GM12878 (cell line): ENCODE measurements around the gene KCNC1. TPM values are rescaled to one million over a fixed set of nuclear protein-coding genes. Genes with fewer than 3 reads are reported as not detected.

ENCODE experiments used
- ATAC-seq: fragments of 200-7000 bp; cut with Tn5 transposase; 3 replicates; pipeline ENCODE4 v1.9.1; 2020; ENCODE audit warnings: mild to moderate bottlenecking, moderate library complexity
- BruUV-seq: library from RNA; stranded (reverse); fragments of 400-500 nt; replicated peaks from 2 replicates; lab custom pipeline; 2021; lab: Mats Ljungman, UMichigan
- CTCF ChIA-PET: fragments of 300-600 bp; sonication (Branson Sonifier 250); formaldehyde crosslinking; extraction: SDS; loops from one replicate; lab custom pipeline; 2021; ENCODE audit warnings: inconsistent platforms; lab: Yijun Ruan, JAX
- POLR2A ChIA-PET: fragments of 350-600 bp; formaldehyde crosslinking; extraction: SDS; loops from one replicate; lab custom pipeline; 2021; ENCODE audit warnings: inconsistent platforms; lab: Charles Lee
- RAD21 ChIA-PET: fragments of 300-600 bp; sonication (Branson Sonifier 250); formaldehyde crosslinking; loops from one replicate; lab custom pipeline; 2023; ENCODE audit warnings: antibody characterized with exemption; ENCODE audit not compliant: unreplicated experiment; lab: Charles Lee
- SMC1A ChIA-PET: fragments of 300-600 bp; sonication (Branson Sonifier 250); formaldehyde crosslinking; loops from one replicate; lab custom pipeline; 2023; ENCODE audit not compliant: unreplicated experiment, uncharacterized antibody; lab: Charles Lee
- DNase-seq: peaks from one replicate; pipeline ENCODE4 v3.0.0-alpha.2; 2011; ENCODE audit warnings: low read depth, low spot score
- FAIRE-seq: peaks from 3 replicates; lab custom pipeline; 2011; peaks lifted over from hg19 to GRCh38; lab: Jason Lieb, UNC
- H2AFZ ChIP-seq: 2 replicates; pipeline ENCODE4 v1.6.0; 2011; ENCODE audit warnings: low read depth, low read length, control low read depth; ENCODE audit not compliant: control insufficient read depth
- H3K27ac ChIP-seq: 2 replicates; pipeline ENCODE4 v1.5.1; 2011; ENCODE audit warnings: control low read depth; ENCODE audit not compliant: control insufficient read depth, insufficient read depth
- H3K27me3 ChIP-seq, 2 experiments: replicated peaks in 1 of 2; 2 replicates each; pipeline versions ENCODE4 v1.6.0 to v1.6.1; 2011; ENCODE audit warnings: low read length in 1 of 2; ENCODE audit not compliant: control insufficient read depth in 2 of 2, insufficient read depth in 2 of 2
- H3K36me3 ChIP-seq, 2 experiments: 2 replicates each; pipeline ENCODE4 v1.5.1; 2011; ENCODE audit warnings: low read length in 1 of 2; ENCODE audit not compliant: control insufficient read depth in 2 of 2, insufficient read depth in 2 of 2
- H3K4me1 ChIP-seq: 2 replicates; pipeline ENCODE4 v1.6.1; 2011; ENCODE audit warnings: mild to moderate bottlenecking, low read length, moderate library complexity, mixed read lengths; ENCODE audit not compliant: control insufficient read depth, insufficient read depth
- H3K4me2 ChIP-seq: 2 replicates; pipeline ENCODE4 v1.6.0; 2011; ENCODE audit warnings: control low read depth; ENCODE audit not compliant: control insufficient read depth, insufficient read depth
- H3K4me3 ChIP-seq: fragments of 200-600 bp; sonication (generic); 2 replicates; pipeline ENCODE4 v1.5.1; 2016
- H3K79me2 ChIP-seq: 2 replicates; pipeline ENCODE4 v1.6.0; 2011; ENCODE audit warnings: low read length; ENCODE audit not compliant: control insufficient read depth, insufficient read depth
- H3K9ac ChIP-seq: 2 replicates; pipeline ENCODE4 v1.8.0; 2011; ENCODE audit warnings: low read length, control low read depth, mixed read lengths; ENCODE audit not compliant: control insufficient read depth, insufficient read depth
- H3K9me3 ChIP-seq: replicated peaks from 3 replicates; pipeline ENCODE4 v1.5.1; 2011; ENCODE audit warnings: mild to moderate bottlenecking, low read length; ENCODE audit not compliant: control insufficient read depth, insufficient read depth
- H4K20me1 ChIP-seq: 2 replicates; pipeline ENCODE4 v1.6.0; 2011; ENCODE audit not compliant: control insufficient read depth, insufficient read depth
- BCL3 ChIP-seq: IDR thresholded peaks from 2 replicates; pipeline ENCODE4 v1.6.1; 2011; ENCODE audit warnings: borderline replicate concordance, low read depth, mild to moderate bottlenecking, moderate library complexity, low read length; ENCODE audit not compliant: insufficient read depth, poor library complexity, severe bottlenecking
- E4F1 ChIP-seq: fragments of 450-650 bp; IDR thresholded peaks from 2 replicates; pipeline ENCODE4 v1.6.1; 2018; ENCODE audit warnings: borderline replicate concordance, mild to moderate bottlenecking; ENCODE audit not compliant: partially characterized antibody
- EED ChIP-seq: sonication (generic); IDR thresholded peaks from 2 replicates; pipeline ENCODE4 v1.6.1; 2016; ENCODE audit warnings: antibody characterized with exemption, low read depth
- EGR1 ChIP-seq, 2 experiments: IDR thresholded peaks; 1 replicate in 1 of 2; 2 replicates in 1 of 2; pipeline ENCODE4 v1.6.1; 2011 to 2012; ENCODE audit warnings: low read depth in 2 of 2, low read length in 2 of 2, borderline replicate concordance in 1 of 2, mild to moderate bottlenecking in 1 of 2, moderate library complexity in 1 of 2
- JUNB ChIP-seq: IDR thresholded peaks from 2 replicates; pipeline ENCODE4 v1.6.1; 2016; ENCODE audit warnings: antibody characterized with exemption, mild to moderate bottlenecking
- MEF2A ChIP-seq: IDR thresholded peaks from 2 replicates; pipeline ENCODE4 v1.6.1; 2011; ENCODE audit warnings: low read depth, mild to moderate bottlenecking, low read length, moderate library complexity; ENCODE audit not compliant: insufficient read depth
- MYC ChIP-seq: IDR thresholded peaks from 2 replicates; pipeline ENCODE4 v1.6.1; 2011; ENCODE audit warnings: mild to moderate bottlenecking, low read length, moderate library complexity, inconsistent platforms; ENCODE audit not compliant: insufficient read depth, insufficient replicate concordance, insufficient read length, severe bottlenecking
- ZZZ3 ChIP-seq: IDR thresholded peaks from 2 replicates; pipeline ENCODE4 v1.6.1; 2011; ENCODE audit warnings: low read depth; ENCODE audit not compliant: control insufficient read depth, insufficient read length
- WGBS: methylation state at CpG from one replicate; pipeline ENCODE4 v1.1.6; 2016; ENCODE audit warnings: low lambda C conversion rate; ENCODE audit not compliant: insufficient replicate concordance, insufficient coverage; ENCODE audit errors: missing lambda C conversion rate; 5-methylcytosine and 5-hydroxymethylcytosine counted together
- in situ Hi-C: fragments of 300-500 bp; cut with MboI; formaldehyde crosslinking; loops from 9 replicates; pipeline ENCODE4 v1.14.3; 2018; ENCODE audit warnings: mixed read lengths
- intact Hi-C: fragments of 100-400 bp; cut with micrococcal nuclease; formaldehyde crosslinking; loops from one replicate; pipeline ENCODE4 v1.14.2; 2022; ENCODE audit not compliant: unreplicated experiment
- polyA plus RNA-seq, 11 experiments: library from polyadenylated mRNA; depleted of rRNA in 4 of 11; unstranded in 6 of 11; stranded (reverse) in 5 of 11; fragments of >200 nt; fragmentation: Nextera tagmentation in 4 of 11; fragmentation: Illumina TruSeq in 1 of 11; extraction: Ambion mirVana in 4 of 11; extraction: Trizol in 1 of 11; gene quantifications; 1 replicate in 1 of 11; 2 replicates in 10 of 11; pipeline versions ENCODE4 v1.2.1 to v1.2.3, GENCODE V29; 2011 to 2016; ENCODE audit warnings: inconsistent platforms in 2 of 11, missing spikeins in 2 of 11, low read depth in 1 of 11
- total RNA-seq, 4 experiments: library from RNA; depleted of rRNA in 3 of 4; stranded (reverse); fragments of >200 nt in 3 of 4; fragmentation: Illumina TruSeq in 1 of 4; extraction: Trizol in 1 of 4; gene quantifications; 2 replicates each; pipeline versions ENCODE4 v1.2.1 to v1.2.3, GENCODE V29; 2013 to 2021

Gene KCNC1
- total and polyA plus RNA-seq, 10 of the 15 experiments (the other 5 are each of a cell fraction or from before 2014, with no cell fraction given) = 0.27 to 0.34 TPM; not detected in 8

- H3K9me3 ChIP-seq = no peaks in the 10 kb centered on the region
- no peaks in the 10 kb centered on the region for H4K20me1 ChIP-seq
- no peak for ATAC-seq
- in situ Hi-C loops = no loop called here
- TF ChIP-seq E4F1 = no peak
- TF ChIP-seq ZZZ3 = no peak
- no peak for TF ChIP-seq EED
- TF ChIP-seq BCL3 = no peak
- no peak for TF ChIP-seq EGR1 (IDR thresholded peaks at IDR 0.05; ENCODE audit: borderline replicate concordance in 1 of 2, low read depth in 2 of 2, low read length in 2 of 2)
- no peak for TF ChIP-seq MEF2A
- no peak for TF ChIP-seq MYC
- TF ChIP-seq JUNB = no peak
- TF ChIP-seq, all 136 proteins: peak for 0
- no peak overlapping the region for H3K27ac ChIP-seq
- peaks cover 5% of the 10 kb centered on the region in 2 experiments; a peak in 3 of 4 replicates for H3K27me3 ChIP-seq
- WGBS = 25% methylated on average over 2 of the region's 2 CpGs
- no peak overlapping the region for H2AFZ ChIP-seq
- ChIA-PET RAD21 (no interaction called here), CTCF (interaction anchor here (1.6 kb wide), 1 partner anchor 14 kb away, joined by 7 read pairs; no protein-coding TSS in a partner anchor), POLR2A (no interaction called here), SMC1A (interaction anchor here (1.0 kb wide), 1 partner anchor 14 kb away, joined by 3 read pairs; no protein-coding TSS in a partner anchor)
- no peaks in the 10 kb centered on the region for H3K36me3 ChIP-seq
- BruUV-seq = no TSS peak
- no peak overlapping the region for H3K4me2 ChIP-seq
- intact Hi-C loops = no loop called here
- no peak overlapping the region for H3K9ac ChIP-seq
- DNase-seq (no peak), FAIRE-seq (no peak)
- H3K4me3 ChIP-seq = no peak overlapping the region
- H3K79me2 ChIP-seq = no peaks in the 10 kb centered on the region
- no peaks in the 10 kb centered on the region for H3K4me1 ChIP-seq
These were observed 17.8 kb upstream of the KCNC1 start for GRCh38 chr11:17716807-17717206.
